ENCODE data around the gene INVS. TPM values are rescaled to one million over a fixed set of nuclear protein-coding genes. Genes with fewer than 3 reads are reported as not detected.
A peak's percentile ranks its signal among the peaks of the same experiment; 100 is the strongest.

Gene INVS
- total and polyA plus RNA-seq, 4 donors: 5.7 to 28.1 (median 10.0) TPM

DNA sequence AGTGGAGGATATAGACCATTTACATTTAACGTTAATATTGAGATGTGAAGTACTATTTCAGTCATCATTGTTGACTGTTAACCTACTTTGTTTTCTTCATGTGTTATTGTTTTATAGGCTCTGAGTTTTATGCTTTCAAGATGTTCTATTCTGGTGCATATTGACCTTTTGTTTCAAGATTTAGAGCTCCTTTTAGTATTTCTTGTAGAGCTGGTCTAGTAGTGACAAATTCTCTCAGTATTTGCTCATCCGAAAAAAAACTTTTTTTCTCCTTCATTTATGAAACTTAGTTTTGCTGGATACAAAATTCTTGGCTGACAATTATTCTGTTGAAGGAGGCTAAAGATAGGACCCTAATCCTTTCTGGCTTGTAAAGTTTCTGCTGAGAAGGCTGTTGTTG is 91.3 kb downstream of the INVS start (continued):
- TF ChIP-seq ZBTB33 (IDR thresholded peaks at IDR 0.05): no peak

GRCh38 chr9:100191264-100191663 is 92.2 kb downstream of the INVS start:
- H3K9me3 ChIP-seq (ENCODE audit: control insufficient read depth in 4 of 4, low read length in 3 of 4): peaks cover 0 to 12% (median 3%) of the 10 kb centered on the region in 4 donors
- H3K4me1 ChIP-seq (ENCODE audit: control insufficient read depth in 4 of 4, insufficient read depth in 4 of 4, low read length in 3 of 4): no peaks in the 10 kb centered on the region
- peak overlapping the region in 1 of 3 donors; percentile 13 for H3K4me3 ChIP-seq (ENCODE audit: low read depth in 1 of 3, low read length in 3 of 3)

More at GRCh38 chr9:100191264-100191663, 92.2 kb downstream of the INVS start:
- Histone ChIP-seq H3K27ac (ENCODE audit: low read depth in 1 of 2, low read length in 2 of 2) (no peak overlapping the region), H3K36me3 (ENCODE audit: control insufficient read depth in 4 of 4, insufficient read depth in 3 of 4, low read depth in 1 of 4, low read length in 3 of 4) (peaks cover 0 to 6% (median under 1%) of the 10 kb centered on the region in 4 donors), H3K9ac (ENCODE audit: low read depth in 1 of 2, low read length in 2 of 2) (no peak overlapping the region), H3K27me3 (ENCODE audit: control insufficient read depth in 4 of 4, insufficient read depth in 4 of 4, low read length in 3 of 4) (no peaks in the 10 kb centered on the region)
- no peak for DNase-seq (ENCODE audit: low spot score)
- TF ChIP-seq FOXA1 (IDR thresholded peaks at IDR 0.05) (no peak), JUND (IDR thresholded peaks at IDR 0.05) (no peak), ZBTB33 (IDR thresholded peaks at IDR 0.05) (no peak), REST (IDR thresholded peaks at IDR 0.05) (no peak), GABPA (IDR thresholded peaks at IDR 0.05 in 1 of 2, conservative IDR thresholded peaks at IDR 0.05 in 1 of 2) (no peak), HNF4G (IDR thresholded peaks at IDR 0.05) (no peak), TAF1 (conservative IDR thresholded peaks at IDR 0.05) (no peak), YY1 (IDR thresholded peaks at IDR 0.05) (no peak), MAX (IDR thresholded peaks at IDR 0.05) (no peak), RXRA (IDR thresholded peaks at IDR 0.05) (no peak)

Data from liver (tissue), 9 donors.